ENCODE measurements around the gene KRT14. TPM values are rescaled to one million over a fixed set of nuclear protein-coding genes. Genes with fewer than 3 reads are reported as not detected.

The KRT14 gene
- total RNA-seq = not detected in 2 replicates

GRCh38 chr17:41586863-41587495 lies at the start of gene KRT14:
Gene KRT14, minus strand, starts transcription at chr17:41586895. Its CDS starts 61 bp downstream, at chr17:41586834.

GRCh38 chr17:41624208-41625101 lies 37.8 kb upstream of the KRT14 start, which contains the start of gene KRT17:
Gene KRT17, minus strand, starts transcription at chr17:41624575. Its CDS starts 66 bp downstream, at chr17:41624509.

GRCh38 chr17:41612376-41613160 lies 25.9 kb upstream of the KRT14 start, which contains the start of gene KRT16:
Gene KRT16, minus strand, starts transcription at chr17:41612767. Its CDS starts 79 bp downstream, at chr17:41612688.

GRCh38 chr17:41571561-41572434 lies 14.9 kb downstream of the KRT14 start, which contains the start of gene KRT9:
Gene KRT9, minus strand, starts transcription at chr17:41572059. Its CDS starts 67 bp downstream, at chr17:41571992.

Other genes starting within 250 kb of the KRT14 start
- not detected in 2 replicates for gene KRT33A, start 236.1 kb downstream of the KRT14 start, total RNA-seq
- not detected in 2 replicates for gene KRT33B, start 217.1 kb downstream of the KRT14 start, total RNA-seq
- not detected in 2 replicates for gene KRT34, start 204.6 kb downstream of the KRT14 start, total RNA-seq
- not detected in 2 replicates for gene KRT31, start 189.3 kb downstream of the KRT14 start, total RNA-seq
- not detected in 2 replicates for gene KRT37, start 162.3 kb downstream of the KRT14 start, total RNA-seq
- not detected in 2 replicates for gene KRT38, start 145.9 kb downstream of the KRT14 start, total RNA-seq
- not detected in 2 replicates for gene KRT32, start 119.5 kb downstream of the KRT14 start, total RNA-seq
- gene KRT35, start 105.7 kb downstream of the KRT14 start, total RNA-seq = not detected in 2 replicates
- gene KRT36, start 97.0 kb downstream of the KRT14 start, total RNA-seq = not detected in 2 replicates
- not detected in 2 replicates for gene KRT13, start 81.3 kb downstream of the KRT14 start, total RNA-seq
- 9.6 TPM in 1 of 2 replicates, not detected in the other for gene KRT15, start 68.0 kb downstream of the KRT14 start, total RNA-seq
- gene KRT19, start 58.6 kb downstream of the KRT14 start, total RNA-seq = 0.72 and 5.7 TPM in 2 replicates
- not detected in 2 replicates for gene KRT9, start 14.8 kb downstream of the KRT14 start, total RNA-seq
- gene KRT16, start 25.9 kb upstream of the KRT14 start, total RNA-seq = not detected in 2 replicates
- 0.54 and 0.65 TPM in 2 replicates for gene KRT17, start 37.7 kb upstream of the KRT14 start, total RNA-seq
- 109 and 140 TPM in 2 replicates for gene EIF1, start 102.0 kb upstream of the KRT14 start, total RNA-seq
- not detected in 2 replicates for gene GAST, start 125.4 kb upstream of the KRT14 start, total RNA-seq
- not detected in 2 replicates for gene HAP1, start 147.7 kb upstream of the KRT14 start, total RNA-seq
- gene JUP, start 199.8 kb upstream of the KRT14 start, total RNA-seq = 54.1 and 57.0 TPM in 2 replicates
- 86.3 and 93.0 TPM in 2 replicates for gene P3H4, start 225.1 kb upstream of the KRT14 start, total RNA-seq
- 676 and 811 TPM in 2 replicates for gene FKBP10, start 226.1 kb upstream of the KRT14 start, total RNA-seq
- gene NT5C3B, start 249.3 kb upstream of the KRT14 start, total RNA-seq = 43.9 and 65.1 TPM in 2 replicates

Measured in cardiac atrium fibroblast (primary cell).